CD4-positive, alpha-beta T cell (primary cell): ENCODE measurements around the gene THSD7B. TPM values are rescaled to one million over a fixed set of nuclear protein-coding genes. Genes with fewer than 3 reads are reported as not detected.

Source experiments
- ATAC-seq: fragments of 200-7000 bp; cut with Tn5 transposase; one replicate; pipeline ENCODE4 v1.10.0; 2022; ENCODE audit warnings: mild to moderate bottlenecking; ENCODE audit not compliant: poor library complexity
- CTCF ChIA-PET: fragments of 350-600 bp; sonication (Branson Sonifier 250); formaldehyde crosslinking; loops from one replicate; lab custom pipeline; 2021; ENCODE audit warnings: antibody characterized with exemption, inconsistent platforms; lab: Charles Lee
- POLR2A ChIA-PET: fragments of 350-600 bp; sonication (Branson Sonifier 250); formaldehyde crosslinking; loops from one replicate; lab custom pipeline; 2021; ENCODE audit warnings: antibody characterized with exemption, inconsistent platforms; lab: Charles Lee
- DNase-seq, 14 experiments: peaks; one replicate each; pipeline ENCODE4 v3.0.0-alpha.2; 2013 to 2020; ENCODE audit warnings: mixed read lengths in 2 of 14
- H3K27ac ChIP-seq, 2 donors: one replicate each; pipeline versions ENCODE4 v1.5.1 to v1.7.0; 2013; ENCODE audit warnings: low read length in 2 of 2, low read depth in 1 of 2, mild to moderate bottlenecking in 1 of 2
- H3K27me3 ChIP-seq, 2 experiments: 1 replicate in 1 of 2; 2 replicates in 1 of 2; pipeline versions ENCODE4 v1.6.1 to v1.7.0; 2013; ENCODE audit warnings: low read length in 2 of 2, control low read depth in 1 of 2, mild to moderate bottlenecking in 1 of 2, moderate library complexity in 1 of 2; ENCODE audit not compliant: insufficient read depth in 2 of 2, control insufficient read depth in 1 of 2
- H3K36me3 ChIP-seq: one replicate; pipeline ENCODE4 v1.6.1; 2013; ENCODE audit warnings: low read length, control low read depth; ENCODE audit not compliant: insufficient read depth
- H3K4me1 ChIP-seq: one replicate; pipeline ENCODE4 v1.6.1; 2013; ENCODE audit warnings: low read length, control low read depth; ENCODE audit not compliant: insufficient read depth
- H3K4me3 ChIP-seq: one replicate; pipeline ENCODE4 v1.5.1; 2013; ENCODE audit warnings: mild to moderate bottlenecking, low read length, moderate library complexity
- H3K9me3 ChIP-seq, 2 experiments: 1 replicate in 1 of 2; 2 replicates in 1 of 2; pipeline versions ENCODE4 v1.6.1 to v1.7.0; 2013; ENCODE audit warnings: low read length in 2 of 2, mild to moderate bottlenecking in 2 of 2, control low read depth in 1 of 2, moderate library complexity in 1 of 2; ENCODE audit not compliant: control insufficient read depth in 1 of 2, insufficient read depth in 1 of 2
- H3K27ac Mint-ChIP-seq: one replicate; pipeline ENCODE4 v1.8.0; 2020; ENCODE audit warnings: mixed read lengths
- H3K27me3 Mint-ChIP-seq: one replicate; pipeline ENCODE4 v1.8.0; 2021; ENCODE audit warnings: mixed read lengths
- H3K36me3 Mint-ChIP-seq: one replicate; pipeline ENCODE4 v1.8.0; 2021; ENCODE audit warnings: low read depth, mixed read lengths
- H3K4me1 Mint-ChIP-seq: one replicate; pipeline ENCODE4 v1.8.0; 2021; ENCODE audit warnings: low read depth, mixed read lengths
- H3K4me3 Mint-ChIP-seq: one replicate; pipeline ENCODE4 v1.8.0; 2020; ENCODE audit warnings: mild to moderate bottlenecking, mixed read lengths
- H3K9me3 Mint-ChIP-seq: one replicate; pipeline ENCODE4 v1.8.0; 2020; ENCODE audit warnings: mixed read lengths
- CTCF ChIP-seq: fragments of 200-600 bp; IDR thresholded peaks from one replicate; pipeline ENCODE4 v1.8.0; 2022; ENCODE audit warnings: antibody characterized with exemption, mild to moderate bottlenecking
- intact Hi-C, 2 experiments: fragments of 100-400 bp; cut with DNase I in 1 of 2; cut with micrococcal nuclease in 1 of 2; formaldehyde crosslinking; loops; one replicate each; pipeline versions ENCODE4 v1.15.1 to v1.9.0; 2023 to 2025; cut with DNase I, micrococcal nuclease
- total RNA-seq, 174 experiments: library from RNA in 2 of 174; stranded (reverse) in 2 of 174; gene quantifications; one replicate each; pipeline ENCODE4 v1.2.3 and lab custom pipeline; 2021 to 2026

Gene THSD7B
- total RNA-seq, 2 experiments from 2014 or later = not detected

GRCh38 chr2:136764452-136765255 lies 691 bp upstream of the THSD7B start:
- no peak for ATAC-seq
- Histone ChIP-seq H3K36me3 (no peaks in the 10 kb centered on the region), H3K27me3 (peaks cover 41 to 56% of the 10 kb centered on the region in 2 experiments), H3K9me3 (peaks cover 0 to 18% of the 10 kb centered on the region in 2 experiments), H3K4me1 (peaks cover 2% of the 10 kb centered on the region), H3K27ac (no peak overlapping the region), H3K4me3 (no peak overlapping the region)
- Mint-ChIP-seq H3K4me3 (no peak overlapping the region), H3K9me3 (no peaks in the 10 kb centered on the region), H3K4me1 (peaks cover 6% of the 10 kb centered on the region), H3K27ac (no peak overlapping the region), H3K27me3 (peaks cover 88% of the 10 kb centered on the region), H3K36me3 (no peaks in the 10 kb centered on the region)
- ChIA-PET POLR2A (no interaction called here), CTCF (no interaction called here)
- no peak for DNase-seq
- TF ChIP-seq CTCF = no peak
- intact Hi-C loops = no loop called here

GRCh38 chr2:136766073-136766404 lies 694 bp downstream of the THSD7B start:
- CTCF ChIA-PET = no interaction called here
- no peak overlapping the region for H3K27ac ChIP-seq
- H3K27me3 Mint-ChIP-seq = peaks cover 84% of the 10 kb centered on the region
- H3K9me3 Mint-ChIP-seq = no peaks in the 10 kb centered on the region
- DNase-seq (no peak), ATAC-seq (no peak)
- no peak for TF ChIP-seq CTCF
- POLR2A ChIA-PET = no interaction called here
- intact Hi-C loops = no loop called here
- no peaks in the 10 kb centered on the region for H3K36me3 Mint-ChIP-seq
- peaks cover 0 to 18% of the 10 kb centered on the region in 2 experiments for H3K9me3 ChIP-seq
- no peaks in the 10 kb centered on the region for H3K36me3 ChIP-seq
- peaks cover 6% of the 10 kb centered on the region for H3K4me1 Mint-ChIP-seq
- no peak overlapping the region for H3K27ac Mint-ChIP-seq
- peaks cover 38 to 56% of the 10 kb centered on the region in 2 experiments for H3K27me3 ChIP-seq
- peaks cover 2% of the 10 kb centered on the region for H3K4me1 ChIP-seq
- no peak overlapping the region for H3K4me3 ChIP-seq
- H3K4me3 Mint-ChIP-seq = no peak overlapping the region

- ATAC-seq = no peak
- H3K27ac ChIP-seq = no peak overlapping the region
- no peaks in the 10 kb centered on the region for H3K36me3 Mint-ChIP-seq
- intact Hi-C loops = no loop called here
- H3K4me3 Mint-ChIP-seq = no peak overlapping the region
- no peaks in the 10 kb centered on the region for H3K9me3 Mint-ChIP-seq
- no peaks in the 10 kb centered on the region for H3K36me3 ChIP-seq
- peaks cover 84% of the 10 kb centered on the region for H3K27me3 Mint-ChIP-seq
- peaks cover 0 to 18% of the 10 kb centered on the region in 2 experiments for H3K9me3 ChIP-seq
- H3K27ac Mint-ChIP-seq = no peak overlapping the region
- ChIA-PET POLR2A (no interaction called here), CTCF (no interaction called here)
- peaks cover 6% of the 10 kb centered on the region for H3K4me1 Mint-ChIP-seq
- no peak for TF ChIP-seq CTCF
- H3K4me1 ChIP-seq = peaks cover 2% of the 10 kb centered on the region
- H3K4me3 ChIP-seq = no peak overlapping the region
- H3K27me3 ChIP-seq = peaks cover 33 to 50% of the 10 kb centered on the region in 2 experiments
- no peak for DNase-seq
Measured at GRCh38 chr2:136767030-136767429, 1.7 kb downstream of the THSD7B start.
